GM12878 (cell line): ENCODE data around the gene LHB. TPM values are rescaled to one million over a fixed set of nuclear protein-coding genes. Genes with fewer than 3 reads are reported as not detected.

ENCODE experiments used
- BRCA1 ChIP-seq: IDR thresholded peaks from 2 replicates; pipeline ENCODE4 v1.6.1; 2011; ENCODE audit warnings: low read depth, low read length, improper control_type of control experiment
- CEBPB ChIP-seq, 2 experiments: fragments of 150-350 bp in 1 of 2; IDR thresholded peaks; 2 replicates each; pipeline ENCODE4 v1.6.1; 2012 to 2014; ENCODE audit warnings: low read depth in 2 of 2, low read length in 2 of 2, borderline replicate concordance in 1 of 2, inconsistent platforms in 1 of 2
- CHD2 ChIP-seq: IDR thresholded peaks from 2 replicates; pipeline ENCODE4 v1.6.1; 2011; ENCODE audit warnings: low read depth, low read length, improper control_type of control experiment, borderline replicate concordance
- ELK1 ChIP-seq: IDR thresholded peaks from 2 replicates; pipeline ENCODE4 v1.6.1; 2012; ENCODE audit warnings: low read depth, low read length, improper control_type of control experiment
- HDGF ChIP-seq: fragments of 450-650 bp; IDR thresholded peaks from 2 replicates; pipeline ENCODE4 v1.6.1; 2016; ENCODE audit warnings: antibody characterized with exemption
- IKZF1 ChIP-seq: fragments of 450-650 bp; conservative IDR thresholded peaks from 2 replicates; pipeline ENCODE4 v1.6.1; 2017; ENCODE audit warnings: antibody characterized with exemption, mild to moderate bottlenecking
- MEF2A ChIP-seq: IDR thresholded peaks from 2 replicates; pipeline ENCODE4 v1.6.1; 2011; ENCODE audit warnings: low read depth, mild to moderate bottlenecking, low read length, moderate library complexity; ENCODE audit not compliant: insufficient read depth
- MXI1 ChIP-seq: fragments of 150-350 bp; IDR thresholded peaks from 2 replicates; pipeline ENCODE4 v1.6.1; 2011; ENCODE audit warnings: low read depth, mild to moderate bottlenecking, inconsistent platforms, low read length, improper control_type of control experiment
- MYB ChIP-seq: fragments of 150-350 bp; IDR thresholded peaks from 2 replicates; pipeline ENCODE4 v1.6.1; 2014; ENCODE audit warnings: mild to moderate bottlenecking, low read depth, low read length, borderline replicate concordance
- NBN ChIP-seq: fragments of 450-650 bp; IDR thresholded peaks from 2 replicates; pipeline ENCODE4 v1.6.1; 2016
- NFYA ChIP-seq: IDR thresholded peaks from 2 replicates; pipeline ENCODE4 v1.6.1; 2011; ENCODE audit warnings: low read depth, mild to moderate bottlenecking, low read length, improper control_type of control experiment, borderline replicate concordance
- PAX8 ChIP-seq: fragments of 450-650 bp; IDR thresholded peaks from 2 replicates; pipeline ENCODE4 v1.6.1; 2017; ENCODE audit warnings: mild to moderate bottlenecking, moderate library complexity
- RBBP5 ChIP-seq: fragments of 200-600 bp; sonication (generic); conservative IDR thresholded peaks from 2 replicates; pipeline ENCODE4 v1.6.1; 2016
- SIN3A ChIP-seq: IDR thresholded peaks from 2 replicates; pipeline ENCODE4 v1.6.1; 2012; ENCODE audit warnings: low read depth, low read length, improper control_type of control experiment
- SREBF2 ChIP-seq: IDR thresholded peaks from 2 replicates; pipeline ENCODE4 v1.6.1; 2012; ENCODE audit warnings: mild to moderate bottlenecking, low read length
- TAF1 ChIP-seq: IDR thresholded peaks from 2 replicates; pipeline ENCODE4 v1.6.1; 2011; ENCODE audit warnings: mild to moderate bottlenecking, low read depth, low read length, borderline replicate concordance
- TARDBP ChIP-seq: IDR thresholded peaks from 2 replicates; pipeline ENCODE4 v1.6.1; 2016; ENCODE audit warnings: borderline replicate concordance
- USF1 ChIP-seq: IDR thresholded peaks from 2 replicates; pipeline ENCODE4 v1.6.1; 2011; ENCODE audit warnings: borderline replicate concordance, low read depth, mild to moderate bottlenecking, moderate library complexity, mixed read lengths, low read length; ENCODE audit not compliant: insufficient read depth; ENCODE audit errors: extremely low read length
- polyA plus RNA-seq, 11 experiments: library from polyadenylated mRNA; depleted of rRNA in 4 of 11; unstranded in 6 of 11; stranded (reverse) in 5 of 11; fragments of >200 nt; fragmentation: Nextera tagmentation in 4 of 11; fragmentation: Illumina TruSeq in 1 of 11; extraction: Ambion mirVana in 4 of 11; extraction: Trizol in 1 of 11; gene quantifications; 1 replicate in 1 of 11; 2 replicates in 10 of 11; pipeline versions ENCODE4 v1.2.1 to v1.2.3, GENCODE V29; 2011 to 2016; ENCODE audit warnings: inconsistent platforms in 2 of 11, missing spikeins in 2 of 11, low read depth in 1 of 11
- total RNA-seq, 4 experiments: library from RNA; depleted of rRNA in 3 of 4; stranded (reverse); fragments of >200 nt in 3 of 4; fragmentation: Illumina TruSeq in 1 of 4; extraction: Trizol in 1 of 4; gene quantifications; 2 replicates each; pipeline versions ENCODE4 v1.2.1 to v1.2.3, GENCODE V29; 2013 to 2021
- TF ChIP-seq, protein P1 (sequence below): fragments of 450-650 bp; IDR thresholded peaks from 2 replicates; pipeline ENCODE4 v1.6.1; 2014; ENCODE audit warnings: mild to moderate bottlenecking
- TF ChIP-seq, protein P2 (sequence below): fragments of 450-650 bp; conservative IDR thresholded peaks from 2 replicates; pipeline ENCODE4 v1.6.1; 2017; ENCODE audit warnings: mild to moderate bottlenecking, moderate library complexity
- TF ChIP-seq, protein P3 (sequence below): fragments of 450-650 bp; IDR thresholded peaks from 2 replicates; pipeline ENCODE4 v1.6.1; 2017; ENCODE audit warnings: antibody characterized with exemption, mild to moderate bottlenecking, moderate library complexity

LHB gene
- total and polyA plus RNA-seq, 10 of the 15 experiments (the other 5 are each of a cell fraction or from before 2014, with no cell fraction given) = 0.20 to 0.72 (median 0.46) TPM; not detected in 5

DNA sequence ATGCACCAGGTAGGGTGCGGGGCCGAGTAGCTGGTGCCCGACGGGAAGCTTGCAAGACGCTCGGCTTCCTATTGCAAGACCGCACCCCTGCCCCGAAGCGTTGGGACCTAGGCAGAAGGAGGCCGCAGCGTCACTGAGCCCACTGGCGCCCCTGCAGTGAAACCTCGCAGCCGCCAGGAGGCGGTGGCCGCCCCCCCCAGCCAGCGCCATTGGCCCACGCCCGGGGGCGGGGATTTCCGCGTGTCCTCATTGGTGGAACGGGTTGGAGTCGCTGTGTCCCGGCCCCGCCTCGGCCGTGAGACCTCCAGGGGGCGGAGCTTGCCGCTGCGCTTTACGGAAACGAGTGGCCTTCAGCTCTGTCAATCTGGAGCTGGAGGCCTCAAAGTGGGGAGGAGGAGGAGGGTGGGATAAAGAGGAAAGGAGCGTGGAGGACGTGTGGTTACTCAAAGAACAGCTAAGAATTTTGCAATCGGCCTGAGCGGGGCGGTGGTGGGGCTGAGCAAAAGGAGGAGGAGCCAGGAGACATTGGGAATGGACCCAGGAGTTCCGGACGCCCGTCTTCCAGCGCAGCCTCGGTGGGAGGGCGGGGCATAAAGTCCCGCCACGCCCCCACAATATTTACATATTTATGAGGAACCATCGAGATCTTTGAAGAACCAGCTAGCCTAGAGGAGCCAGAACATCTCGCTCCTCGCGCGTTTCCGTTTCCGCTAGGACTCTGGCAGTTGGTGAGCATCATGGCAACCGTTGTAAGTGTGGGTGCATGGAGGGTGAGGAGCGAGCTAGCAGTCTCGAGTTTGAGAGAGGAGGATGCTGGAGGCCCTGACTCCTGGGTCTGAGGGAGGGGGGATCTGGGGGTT lies 23.5 kb downstream of the LHB start, which contains the start of the genes GYS1 and RUVBL2 (continued):
- TF ChIP-seq MYB = peak; percentile 93
- peak; percentile 34; the same call in 1 of the 2 replicates for TF ChIP-seq SREBF2
- TF ChIP-seq TARDBP = 0 out of 2 replicates have a peak, but pooled peaks have one; percentile 19
- no peak for TF ChIP-seq RBBP5
- no peak for TF ChIP-seq MEF2A
- TF ChIP-seq USF1 = no peak
- TF ChIP-seq NFYA = no peak; the same call in 1 of the 2 replicates
- peak; percentile 87 for TF ChIP-seq TAF1
- peak; percentile 95 for TF ChIP-seq IKZF1
- no peak for TF ChIP-seq CEBPB (IDR thresholded peaks at IDR 0.05; ENCODE audit: borderline replicate concordance in 1 of 2, low read depth in 2 of 2, low read length in 2 of 2)
- TF ChIP-seq, protein P1, sequence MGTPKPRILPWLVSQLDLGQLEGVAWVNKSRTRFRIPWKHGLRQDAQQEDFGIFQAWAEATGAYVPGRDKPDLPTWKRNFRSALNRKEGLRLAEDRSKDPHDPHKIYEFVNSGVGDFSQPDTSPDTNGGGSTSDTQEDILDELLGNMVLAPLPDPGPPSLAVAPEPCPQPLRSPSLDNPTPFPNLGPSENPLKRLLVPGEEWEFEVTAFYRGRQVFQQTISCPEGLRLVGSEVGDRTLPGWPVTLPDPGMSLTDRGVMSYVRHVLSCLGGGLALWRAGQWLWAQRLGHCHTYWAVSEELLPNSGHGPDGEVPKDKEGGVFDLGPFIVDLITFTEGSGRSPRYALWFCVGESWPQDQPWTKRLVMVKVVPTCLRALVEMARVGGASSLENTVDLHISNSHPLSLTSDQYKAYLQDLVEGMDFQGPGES = peak; percentile 88
- TF ChIP-seq MXI1 = peak; percentile 96
- no peak for TF ChIP-seq BRCA1
- peak; percentile 87 for TF ChIP-seq SIN3A
- TF ChIP-seq NBN = peak; percentile 79
- peak; percentile 87 for TF ChIP-seq HDGF
- peak; percentile 91 for TF ChIP-seq CHD2
- TF ChIP-seq, protein P2, sequence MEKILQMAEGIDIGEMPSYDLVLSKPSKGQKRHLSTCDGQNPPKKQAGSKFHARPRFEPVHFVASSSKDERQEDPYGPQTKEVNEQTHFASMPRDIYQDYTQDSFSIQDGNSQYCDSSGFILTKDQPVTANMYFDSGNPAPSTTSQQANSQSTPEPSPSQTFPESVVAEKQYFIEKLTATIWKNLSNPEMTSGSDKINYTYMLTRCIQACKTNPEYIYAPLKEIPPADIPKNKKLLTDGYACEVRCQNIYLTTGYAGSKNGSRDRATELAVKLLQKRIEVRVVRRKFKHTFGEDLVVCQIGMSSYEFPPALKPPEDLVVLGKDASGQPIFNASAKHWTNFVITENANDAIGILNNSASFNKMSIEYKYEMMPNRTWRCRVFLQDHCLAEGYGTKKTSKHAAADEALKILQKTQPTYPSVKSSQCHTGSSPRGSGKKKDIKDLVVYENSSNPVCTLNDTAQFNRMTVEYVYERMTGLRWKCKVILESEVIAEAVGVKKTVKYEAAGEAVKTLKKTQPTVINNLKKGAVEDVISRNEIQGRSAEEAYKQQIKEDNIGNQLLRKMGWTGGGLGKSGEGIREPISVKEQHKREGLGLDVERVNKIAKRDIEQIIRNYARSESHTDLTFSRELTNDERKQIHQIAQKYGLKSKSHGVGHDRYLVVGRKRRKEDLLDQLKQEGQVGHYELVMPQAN = 0 out of 2 replicates have a peak, but pooled peaks have one; percentile 31
- TF ChIP-seq, protein P3, sequence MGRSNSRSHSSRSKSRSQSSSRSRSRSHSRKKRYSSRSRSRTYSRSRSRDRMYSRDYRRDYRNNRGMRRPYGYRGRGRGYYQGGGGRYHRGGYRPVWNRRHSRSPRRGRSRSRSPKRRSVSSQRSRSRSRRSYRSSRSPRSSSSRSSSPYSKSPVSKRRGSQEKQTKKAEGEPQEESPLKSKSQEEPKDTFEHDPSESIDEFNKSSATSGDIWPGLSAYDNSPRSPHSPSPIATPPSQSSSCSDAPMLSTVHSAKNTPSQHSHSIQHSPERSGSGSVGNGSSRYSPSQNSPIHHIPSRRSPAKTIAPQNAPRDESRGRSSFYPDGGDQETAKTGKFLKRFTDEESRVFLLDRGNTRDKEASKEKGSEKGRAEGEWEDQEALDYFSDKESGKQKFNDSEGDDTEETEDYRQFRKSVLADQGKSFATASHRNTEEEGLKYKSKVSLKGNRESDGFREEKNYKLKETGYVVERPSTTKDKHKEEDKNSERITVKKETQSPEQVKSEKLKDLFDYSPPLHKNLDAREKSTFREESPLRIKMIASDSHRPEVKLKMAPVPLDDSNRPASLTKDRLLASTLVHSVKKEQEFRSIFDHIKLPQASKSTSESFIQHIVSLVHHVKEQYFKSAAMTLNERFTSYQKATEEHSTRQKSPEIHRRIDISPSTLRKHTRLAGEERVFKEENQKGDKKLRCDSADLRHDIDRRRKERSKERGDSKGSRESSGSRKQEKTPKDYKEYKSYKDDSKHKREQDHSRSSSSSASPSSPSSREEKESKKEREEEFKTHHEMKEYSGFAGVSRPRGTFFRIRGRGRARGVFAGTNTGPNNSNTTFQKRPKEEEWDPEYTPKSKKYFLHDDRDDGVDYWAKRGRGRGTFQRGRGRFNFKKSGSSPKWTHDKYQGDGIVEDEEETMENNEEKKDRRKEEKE = no peak
- no peak for TF ChIP-seq PAX8
- no peak for TF ChIP-seq ELK1
